Measurements from ENCODE around the gene LRRIQ4.

Gene LRRIQ4

GRCh38 chr3:169818316-169818715 is 5.6 kb downstream of the LRRIQ4 start:
- no peak for DNase-seq (ENCODE audit: low read depth in 1 of 2, low spot score in 1 of 2)
- in situ Hi-C loops (cut with HindIII; ENCODE audit: low pct_unique_long_range_greater_than_20kb, low sequenced_read_pairs): no loop called here
- TF ChIP-seq JUND (IDR thresholded peaks at IDR 0.05; ENCODE audit: low read depth): no peak

- no peak for TF ChIP-seq JUND (IDR thresholded peaks at IDR 0.05; ENCODE audit: low read depth)
- DNase-seq (ENCODE audit: low read depth in 1 of 2, low spot score in 1 of 2): peak; percentile 72 to 75
- in situ Hi-C loops (cut with HindIII; ENCODE audit: low pct_unique_long_range_greater_than_20kb, low sequenced_read_pairs): no loop called here
These were observed 9.4 kb downstream of the LRRIQ4 start for GRCh38 chr3:169822091-169822490.

- in situ Hi-C loops (cut with HindIII; ENCODE audit: low pct_unique_long_range_greater_than_20kb, low sequenced_read_pairs): no loop called here
- no peak for TF ChIP-seq JUND (IDR thresholded peaks at IDR 0.05; ENCODE audit: low read depth)
- DNase-seq (ENCODE audit: low read depth in 1 of 2, low spot score in 1 of 2): peak; percentile 87 to 89
These were observed 9.9 kb downstream of the LRRIQ4 start for GRCh38 chr3:169822540-169822939.

GRCh38 chr3:169822983-169823382 is 10.3 kb downstream of the LRRIQ4 start:
- no peak for DNase-seq (ENCODE audit: low read depth in 1 of 2, low spot score in 1 of 2)
- TF ChIP-seq JUND (IDR thresholded peaks at IDR 0.05; ENCODE audit: low read depth): no peak
- in situ Hi-C loops (cut with HindIII; ENCODE audit: low pct_unique_long_range_greater_than_20kb, low sequenced_read_pairs): no loop called here

DNA sequence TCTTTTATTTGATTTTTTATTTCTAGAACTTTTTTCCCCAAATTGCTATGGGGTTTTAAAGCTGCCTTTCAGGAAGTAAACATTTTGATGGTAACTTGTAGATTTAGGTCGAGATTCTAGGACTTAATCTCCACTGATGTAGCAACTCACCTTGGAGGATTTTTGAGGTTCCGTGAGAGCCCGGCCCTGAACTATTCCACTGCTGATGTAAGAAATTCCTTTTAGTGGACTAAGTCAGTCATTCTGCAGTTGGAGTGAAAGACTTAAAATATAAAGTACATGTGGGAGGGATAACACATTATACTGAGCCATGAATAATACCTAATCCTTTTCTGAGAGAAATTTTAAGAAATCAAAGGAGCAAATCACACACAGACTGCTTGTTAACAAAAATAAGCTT is 12.6 kb downstream of the LRRIQ4 start:
- TF ChIP-seq JUND (IDR thresholded peaks at IDR 0.05; ENCODE audit: low read depth): no peak
- in situ Hi-C loops (cut with HindIII; ENCODE audit: low pct_unique_long_range_greater_than_20kb, low sequenced_read_pairs): no loop called here
- DNase-seq (ENCODE audit: low read depth in 1 of 2, low spot score in 1 of 2): no peak

GRCh38 chr3:169827712-169828111 is 15.0 kb downstream of the LRRIQ4 start:
- no peak for DNase-seq (ENCODE audit: low read depth in 1 of 2, low spot score in 1 of 2)
- in situ Hi-C loops (cut with HindIII; ENCODE audit: low pct_unique_long_range_greater_than_20kb, low sequenced_read_pairs): no loop called here
- TF ChIP-seq JUND (IDR thresholded peaks at IDR 0.05; ENCODE audit: low read depth): no peak

- no peak for DNase-seq (ENCODE audit: low read depth in 1 of 2, low spot score in 1 of 2)
- no peak for TF ChIP-seq JUND (IDR thresholded peaks at IDR 0.05; ENCODE audit: low read depth)
- in situ Hi-C loops (cut with HindIII; ENCODE audit: low pct_unique_long_range_greater_than_20kb, low sequenced_read_pairs): no loop called here
These were observed 22.9 kb downstream of the LRRIQ4 start for GRCh38 chr3:169835533-169835932.

- no peak for DNase-seq (ENCODE audit: low read depth in 1 of 2, low spot score in 1 of 2)
- in situ Hi-C loops (cut with HindIII; ENCODE audit: low pct_unique_long_range_greater_than_20kb, low sequenced_read_pairs): no loop called here
- TF ChIP-seq JUND (IDR thresholded peaks at IDR 0.05; ENCODE audit: low read depth): no peak
These were observed 23.6 kb downstream of the LRRIQ4 start for GRCh38 chr3:169836078-169836941.

DNA sequence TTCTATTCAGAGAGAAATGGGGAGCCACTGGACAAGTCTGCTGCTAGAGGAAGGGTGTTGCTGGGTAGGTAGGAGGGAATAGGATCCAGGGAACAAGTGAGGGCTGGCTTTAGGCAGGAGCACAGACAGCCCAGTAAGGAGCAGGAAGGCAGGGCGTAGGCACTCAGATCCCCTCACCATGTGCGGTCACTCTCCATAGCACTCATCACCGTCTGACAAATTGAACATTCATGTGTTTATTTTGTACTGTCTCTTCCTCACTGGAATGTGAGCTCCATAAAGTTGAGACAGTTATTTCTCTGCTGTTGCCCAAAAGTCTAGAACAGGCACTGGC is 24.2 kb downstream of the LRRIQ4 start:
- in situ Hi-C loops (cut with HindIII; ENCODE audit: low pct_unique_long_range_greater_than_20kb, low sequenced_read_pairs): no loop called here
- no peak for TF ChIP-seq JUND (IDR thresholded peaks at IDR 0.05; ENCODE audit: low read depth)
- DNase-seq (ENCODE audit: low read depth in 1 of 2, low spot score in 1 of 2): no peak

DNA sequence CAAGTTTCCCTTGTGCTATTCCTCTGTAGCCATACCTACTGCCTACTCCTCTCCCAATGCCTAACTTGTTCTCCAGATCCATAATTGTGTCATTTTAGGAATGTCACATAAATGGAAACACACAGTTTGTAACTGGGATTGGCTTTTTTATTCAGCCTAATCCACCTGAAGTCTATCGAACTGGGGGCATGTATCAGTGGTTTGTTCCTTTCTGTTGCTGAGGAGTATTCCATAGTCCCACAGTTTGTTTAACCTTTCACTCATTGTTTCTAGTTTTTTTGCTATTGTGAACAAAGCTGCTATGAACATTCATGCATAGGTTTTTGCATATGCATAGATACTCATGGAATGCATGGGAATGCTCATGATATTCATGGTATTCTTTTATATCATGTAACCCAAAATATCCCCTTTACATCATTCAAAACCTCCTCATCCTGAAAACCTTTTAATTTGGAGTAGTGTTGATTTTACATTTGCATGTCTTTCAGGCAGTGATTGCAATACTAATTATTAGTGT is 25.9 kb downstream of the LRRIQ4 start:
- no peak for DNase-seq (ENCODE audit: low read depth in 1 of 2, low spot score in 1 of 2)
- no peak for TF ChIP-seq JUND (IDR thresholded peaks at IDR 0.05; ENCODE audit: low read depth)
- in situ Hi-C loops (cut with HindIII; ENCODE audit: low pct_unique_long_range_greater_than_20kb, low sequenced_read_pairs): no loop called here

DNA sequence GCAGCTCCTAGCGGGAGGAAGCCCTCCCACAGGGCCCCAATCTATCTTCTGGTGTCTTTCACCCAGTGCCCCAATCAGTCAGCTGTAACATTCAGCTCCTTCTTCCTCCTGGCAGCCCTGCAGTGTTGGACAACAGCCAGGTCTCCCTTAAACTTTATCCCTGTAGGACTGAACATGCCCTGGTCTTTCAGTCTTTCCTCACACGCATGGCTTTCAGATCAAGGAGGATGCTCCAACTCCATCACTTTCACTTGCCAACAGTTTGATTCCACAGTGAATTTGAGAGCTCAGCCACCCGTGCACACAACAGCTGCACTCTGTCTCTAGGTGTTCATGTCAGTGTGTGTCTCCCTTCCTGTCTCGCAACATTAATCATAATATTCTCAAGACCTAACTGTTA is 28.5 kb downstream of the LRRIQ4 start:
- no peak for DNase-seq (ENCODE audit: low read depth in 1 of 2, low spot score in 1 of 2)
- in situ Hi-C loops (cut with HindIII; ENCODE audit: low pct_unique_long_range_greater_than_20kb, low sequenced_read_pairs): no loop called here
- no peak for TF ChIP-seq JUND (IDR thresholded peaks at IDR 0.05; ENCODE audit: low read depth)

DNA sequence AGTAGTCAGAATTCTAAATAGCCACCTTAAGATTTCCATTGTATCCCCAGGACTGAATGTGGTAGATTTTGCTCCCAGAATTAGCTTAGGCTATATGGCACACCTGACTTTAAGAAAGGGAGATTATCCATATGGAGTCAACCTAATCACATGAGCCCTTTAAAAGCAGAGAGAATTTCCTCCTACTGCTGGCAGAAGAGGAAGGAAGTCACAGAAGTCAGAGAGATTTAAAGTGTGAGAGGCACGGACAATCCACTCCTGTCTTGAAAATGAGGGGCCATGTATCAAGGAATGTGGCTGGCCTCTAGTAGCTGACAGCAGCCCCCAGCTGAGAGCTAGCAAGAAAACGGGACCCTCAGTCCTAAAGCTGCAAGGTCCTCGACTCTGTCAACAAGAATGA is 30.3 kb downstream of the LRRIQ4 start:
- DNase-seq (ENCODE audit: low read depth in 1 of 2, low spot score in 1 of 2): no peak
- TF ChIP-seq JUND (IDR thresholded peaks at IDR 0.05; ENCODE audit: low read depth): no peak
- in situ Hi-C loops (cut with HindIII; ENCODE audit: low pct_unique_long_range_greater_than_20kb, low sequenced_read_pairs): no loop called here

GRCh38 chr3:169846458-169847193 is 34.0 kb downstream of the LRRIQ4 start:
- DNase-seq (ENCODE audit: low read depth in 1 of 2, low spot score in 1 of 2): no peak
- no peak for TF ChIP-seq JUND (IDR thresholded peaks at IDR 0.05; ENCODE audit: low read depth)

More at GRCh38 chr3:169846458-169847193, 34.0 kb downstream of the LRRIQ4 start:
- in situ Hi-C loops (cut with HindIII; ENCODE audit: low pct_unique_long_range_greater_than_20kb, low sequenced_read_pairs): no loop called here

All from T47D (cell line).